Loucy (cell line): ENCODE results near the gene TPM2.

Experiments
- H2AFZ ChIP-seq: fragments of 200-600 bp; sonication (generic); 2 replicates; pipeline ENCODE4 v1.6.0; 2016; ENCODE audit warnings: antibody characterized with exemption, mild to moderate bottlenecking, low read length, moderate library complexity
- H3F3A ChIP-seq: fragments of 200-600 bp; 2 replicates; pipeline ENCODE4 v1.6.0; 2016; ENCODE audit warnings: antibody characterized with exemption, low read depth, mild to moderate bottlenecking
- H3K27me3 ChIP-seq: fragments of 200-600 bp; sonication (generic); 2 replicates; pipeline ENCODE4 v1.6.1; 2014; ENCODE audit warnings: low read length, mild to moderate bottlenecking; ENCODE audit not compliant: insufficient read depth, poor library complexity, severe bottlenecking
- H3K36me3 ChIP-seq: fragments of 200-600 bp; sonication (generic); 2 replicates; pipeline ENCODE4 v1.6.1; 2016; ENCODE audit warnings: low read length; ENCODE audit not compliant: insufficient read depth
- H3K4me1 ChIP-seq: fragments of 200-600 bp; sonication (generic); 2 replicates; pipeline ENCODE4 v1.5.1; 2014; ENCODE audit warnings: low read length, mild to moderate bottlenecking; ENCODE audit not compliant: insufficient read depth, poor library complexity, severe bottlenecking
- H3K4me2 ChIP-seq: fragments of 200-600 bp; sonication (generic); 2 replicates; pipeline ENCODE4 v1.6.0; 2014; ENCODE audit warnings: antibody characterized with exemption, low read length, low read depth, mild to moderate bottlenecking; ENCODE audit not compliant: poor library complexity, severe bottlenecking
- H3K4me3 ChIP-seq: fragments of 200-600 bp; sonication (generic); 2 replicates; pipeline ENCODE4 v1.5.1; 2014; ENCODE audit warnings: low read length, mild to moderate bottlenecking, mixed read lengths; ENCODE audit not compliant: poor library complexity, severe bottlenecking
- H3K79me2 ChIP-seq: fragments of 200-600 bp; sonication (generic); 2 replicates; pipeline ENCODE4 v1.6.1; 2014; ENCODE audit warnings: low read length; ENCODE audit not compliant: insufficient read depth
- H3K9ac ChIP-seq: fragments of 200-600 bp; sonication (generic); 2 replicates; pipeline ENCODE4 v1.6.0; 2014; ENCODE audit warnings: mild to moderate bottlenecking, low read depth, low read length, moderate library complexity; ENCODE audit not compliant: poor library complexity, severe bottlenecking
- H3K9me2 ChIP-seq: fragments of 200-600 bp; sonication (generic); replicated peaks from 2 replicates; pipeline ENCODE4 v1.6.1; 2016; ENCODE audit warnings: low read depth, low read length, mixed read lengths
- H3K9me3 ChIP-seq: fragments of 200-600 bp; sonication (generic); 2 replicates; pipeline ENCODE4 v1.6.1; 2014; ENCODE audit warnings: mild to moderate bottlenecking, antibody characterized with exemption, low read length, low read depth; ENCODE audit not compliant: insufficient read depth
- H4K20me1 ChIP-seq: fragments of 200-600 bp; sonication (generic); 2 replicates; pipeline ENCODE4 v1.6.0; 2014; ENCODE audit warnings: antibody characterized with exemption, low read length, mild to moderate bottlenecking; ENCODE audit not compliant: insufficient read depth, poor library complexity, severe bottlenecking
- EZH2phosphoT487 ChIP-seq: fragments of 200-600 bp; IDR thresholded peaks from 2 replicates; pipeline ENCODE4 v1.6.1; 2018; ENCODE audit warnings: antibody characterized with exemption, mild to moderate bottlenecking, moderate library complexity, borderline replicate concordance
- TF ChIP-seq, protein P1 (sequence below): fragments of 200-600 bp; sonication (generic); conservative IDR thresholded peaks from 2 replicates; pipeline ENCODE4 v1.5.1; 2014; ENCODE audit warnings: mild to moderate bottlenecking, antibody characterized with exemption, low read length

TPM2 gene

DNA sequence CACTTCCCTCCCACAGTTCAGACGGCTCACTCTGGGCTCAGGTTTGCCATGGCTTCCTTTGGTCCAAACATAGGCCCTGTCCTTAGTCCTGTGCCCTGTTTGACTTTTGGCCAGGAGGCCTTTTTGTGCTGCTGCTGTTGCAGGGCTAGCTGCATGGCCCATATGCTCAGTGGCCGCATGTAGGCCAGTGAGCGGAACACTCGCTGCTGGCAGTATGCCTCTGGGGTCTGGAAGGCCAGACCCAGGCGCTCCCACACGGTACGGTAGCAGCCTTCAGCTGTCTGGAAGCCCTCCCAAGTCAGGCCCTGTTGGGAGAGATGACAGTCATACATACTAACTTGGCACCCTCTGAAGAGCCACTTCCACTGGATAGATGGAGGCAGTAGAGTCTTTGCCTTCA is 47.4 kb upstream of the TPM2 start:
- TF ChIP-seq, protein P1, sequence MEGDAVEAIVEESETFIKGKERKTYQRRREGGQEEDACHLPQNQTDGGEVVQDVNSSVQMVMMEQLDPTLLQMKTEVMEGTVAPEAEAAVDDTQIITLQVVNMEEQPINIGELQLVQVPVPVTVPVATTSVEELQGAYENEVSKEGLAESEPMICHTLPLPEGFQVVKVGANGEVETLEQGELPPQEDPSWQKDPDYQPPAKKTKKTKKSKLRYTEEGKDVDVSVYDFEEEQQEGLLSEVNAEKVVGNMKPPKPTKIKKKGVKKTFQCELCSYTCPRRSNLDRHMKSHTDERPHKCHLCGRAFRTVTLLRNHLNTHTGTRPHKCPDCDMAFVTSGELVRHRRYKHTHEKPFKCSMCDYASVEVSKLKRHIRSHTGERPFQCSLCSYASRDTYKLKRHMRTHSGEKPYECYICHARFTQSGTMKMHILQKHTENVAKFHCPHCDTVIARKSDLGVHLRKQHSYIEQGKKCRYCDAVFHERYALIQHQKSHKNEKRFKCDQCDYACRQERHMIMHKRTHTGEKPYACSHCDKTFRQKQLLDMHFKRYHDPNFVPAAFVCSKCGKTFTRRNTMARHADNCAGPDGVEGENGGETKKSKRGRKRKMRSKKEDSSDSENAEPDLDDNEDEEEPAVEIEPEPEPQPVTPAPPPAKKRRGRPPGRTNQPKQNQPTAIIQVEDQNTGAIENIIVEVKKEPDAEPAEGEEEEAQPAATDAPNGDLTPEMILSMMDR = no peak
- TF ChIP-seq EZH2phosphoT487 = no peak
- Histone ChIP-seq H3K4me3 (no peak overlapping the region), H3K9me2 (no peaks in the 10 kb centered on the region), H3K9ac (no peak overlapping the region), H3K36me3 (peaks cover 53% of the 10 kb centered on the region; the same call in 1 of the 2 replicates), H3K79me2 (peaks cover 17% of the 10 kb centered on the region), H3K9me3 (no peaks in the 10 kb centered on the region), H3F3A (peaks cover 4% of the 10 kb centered on the region; the same call in 1 of the 2 replicates), H3K4me1 (peaks cover 18% of the 10 kb centered on the region), H3K27me3 (no peaks in the 10 kb centered on the region), H3K4me2 (no peak overlapping the region), H4K20me1 (peaks cover 16% of the 10 kb centered on the region), H2AFZ (no peak overlapping the region)

GRCh38 chr9:35736201-35736633 is 46.5 kb upstream of the TPM2 start:
- Histone ChIP-seq H3K9me3 (no peaks in the 10 kb centered on the region), H3K4me2 (no peak overlapping the region), H3K4me1 (peaks cover 11% of the 10 kb centered on the region), H3K79me2 (peaks cover 24% of the 10 kb centered on the region), H3K36me3 (peaks cover 53% of the 10 kb centered on the region; the same call in 1 of the 2 replicates), H3K9me2 (no peaks in the 10 kb centered on the region), H2AFZ (no peak overlapping the region), H3F3A (peaks cover 4% of the 10 kb centered on the region; the same call in 1 of the 2 replicates), H3K9ac (no peak overlapping the region), H3K4me3 (no peak overlapping the region), H3K27me3 (no peaks in the 10 kb centered on the region), H4K20me1 (peaks cover 16% of the 10 kb centered on the region)
- TF ChIP-seq, protein P1 = peak; percentile 83
- TF ChIP-seq EZH2phosphoT487 = no peak

DNA sequence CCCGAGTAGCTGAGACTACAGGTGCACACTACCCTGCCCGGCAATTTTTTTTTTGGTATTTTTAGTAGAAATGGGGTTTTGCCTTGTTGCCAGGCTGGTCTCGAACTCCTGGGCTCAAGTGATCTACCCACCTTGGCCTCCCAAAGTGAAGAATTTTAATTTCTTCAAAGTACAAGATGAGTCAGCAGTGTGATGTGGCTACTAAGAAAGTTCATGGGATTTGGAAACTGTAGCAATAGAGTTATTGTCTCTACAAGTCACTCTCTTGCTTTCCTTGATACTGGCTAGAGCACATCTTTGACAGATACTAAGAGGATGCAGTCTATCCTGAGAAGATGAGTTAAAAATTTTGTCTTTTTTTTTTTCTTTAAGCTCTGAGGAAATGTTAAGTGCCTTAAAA is 44.4 kb upstream of the TPM2 start:
- H3K36me3 ChIP-seq = peaks cover 40% of the 10 kb centered on the region; the same call in 1 of the 2 replicates
- TF ChIP-seq, protein P1 = no peak
- TF ChIP-seq EZH2phosphoT487 = no peak

More for the DNA sequence above, 44.4 kb upstream of the TPM2 start:
- H3K27me3 ChIP-seq = no peaks in the 10 kb centered on the region
- H3K4me3 ChIP-seq = no peak overlapping the region
- H4K20me1 ChIP-seq = peaks cover 28% of the 10 kb centered on the region
- no peak overlapping the region for H3K9ac ChIP-seq
- H2AFZ ChIP-seq = no peak overlapping the region
- no peaks in the 10 kb centered on the region for H3K9me2 ChIP-seq
- peaks cover 46% of the 10 kb centered on the region for H3K79me2 ChIP-seq
- H3K9me3 ChIP-seq = no peaks in the 10 kb centered on the region
- peak overlapping the region; percentile 89 for H3K4me2 ChIP-seq
- peaks cover 6% of the 10 kb centered on the region; the same call in 1 of the 2 replicates for H3F3A ChIP-seq
- H3K4me1 ChIP-seq = peaks cover 31% of the 10 kb centered on the region
